HepG2 (cell line): ENCODE measurements around the gene RGPD6.
"Not testable (repeated sequence)": the region's sequence is repeated elsewhere in the genome, so short reads cannot be mapped to it uniquely, and the experiment has no call there.

Experiments
- HNRNPH1 ChIP-seq: fragments of 200-400 bp; formaldehyde crosslinking; optimal IDR thresholded peaks from 2 replicates; pipeline ENCODE3; 2017; ENCODE audit warnings: mild to moderate bottlenecking, low read depth, low read length
- HOMEZ ChIP-seq: IDR thresholded peaks from 2 replicates; pipeline ENCODE4 v1.6.1; 2016; ENCODE audit warnings: low read depth
- KMT2A ChIP-seq: sonication (generic); formaldehyde crosslinking; IDR thresholded peaks from 2 replicates; pipeline ENCODE4 v1.4.0; 2020; ENCODE audit warnings: missing genetic modification reagents
- ZBTB49 ChIP-seq: sonication (generic); formaldehyde crosslinking; IDR thresholded peaks from 2 replicates; pipeline ENCODE4 v1.4.0; 2020; ENCODE audit warnings: missing genetic modification reagents, borderline replicate concordance
- TF ChIP-seq, protein P1 (sequence below): sonication (generic); formaldehyde crosslinking; IDR thresholded peaks from 2 replicates; pipeline ENCODE4 v1.5.1; 2020; ENCODE audit warnings: missing genetic modification reagents, mild to moderate bottlenecking, borderline replicate concordance

- not testable (repeated sequence) for TF ChIP-seq HOMEZ (CRISPR knock-in tag); HNRNPH1; KMT2A (CRISPR knock-in tag); ZBTB49 (CRISPR knock-in tag)
- TF ChIP-seq, protein P1, sequence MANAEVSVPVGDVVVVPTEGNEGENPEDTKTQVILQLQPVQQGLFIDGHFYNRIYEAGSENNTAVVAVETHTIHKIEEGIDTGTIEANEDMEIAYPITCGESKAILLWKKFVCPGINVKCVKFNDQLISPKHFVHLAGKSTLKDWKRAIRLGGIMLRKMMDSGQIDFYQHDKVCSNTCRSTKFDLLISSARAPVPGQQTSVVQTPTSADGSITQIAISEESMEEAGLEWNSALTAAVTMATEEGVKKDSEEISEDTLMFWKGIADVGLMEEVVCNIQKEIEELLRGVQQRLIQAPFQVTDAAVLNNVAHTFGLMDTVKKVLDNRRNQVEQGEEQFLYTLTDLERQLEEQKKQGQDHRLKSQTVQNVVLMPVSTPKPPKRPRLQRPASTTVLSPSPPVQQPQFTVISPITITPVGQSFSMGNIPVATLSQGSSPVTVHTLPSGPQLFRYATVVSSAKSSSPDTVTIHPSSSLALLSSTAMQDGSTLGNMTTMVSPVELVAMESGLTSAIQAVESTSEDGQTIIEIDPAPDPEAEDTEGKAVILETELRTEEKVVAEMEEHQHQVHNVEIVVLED (CRISPR knock-in tag): not testable (repeated sequence)
These were observed 11.5 kb upstream of the RGPD6 start for GRCh38 chr2:110588520-110588919.
